Activated naive CD4-positive, alpha-beta T cell treated with anti-CD3 and anti-CD28 coated beads, Interleukin-2, amount 50 U/mL, for 16 hours (primary cell): Measurements from ENCODE around the gene LCP1.
"Not testable (repeated sequence)": the region's sequence is repeated elsewhere in the genome, so short reads cannot be mapped to it uniquely, and the experiment has no call there.

Experiments
- DNase-seq: peaks from one replicate; pipeline ENCODE4 v3.0.0-alpha.2; 2020

The LCP1 gene

DNA sequence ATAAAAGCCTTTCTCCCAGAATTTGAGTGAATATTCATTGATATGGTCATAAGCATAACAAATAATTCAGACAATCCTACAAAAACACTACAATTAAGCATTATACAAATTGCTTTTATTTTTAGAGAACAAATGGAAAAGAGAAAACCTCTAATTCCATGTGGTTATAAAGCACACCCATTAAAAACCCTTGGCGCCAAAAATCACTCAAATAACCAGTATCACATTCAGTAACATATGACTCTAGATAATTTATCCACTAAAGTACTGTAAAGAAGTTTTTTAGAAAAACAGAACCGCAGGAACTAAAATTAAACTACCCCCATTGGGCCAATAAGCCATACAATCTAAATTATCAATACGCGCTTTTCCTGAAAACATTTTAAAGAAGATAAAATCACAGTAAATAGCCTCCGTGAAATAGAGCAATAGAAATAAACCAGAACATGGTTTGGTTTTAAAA, 569 bp downstream of the LCP1 start:
- DNase-seq, result no peak

DNA sequence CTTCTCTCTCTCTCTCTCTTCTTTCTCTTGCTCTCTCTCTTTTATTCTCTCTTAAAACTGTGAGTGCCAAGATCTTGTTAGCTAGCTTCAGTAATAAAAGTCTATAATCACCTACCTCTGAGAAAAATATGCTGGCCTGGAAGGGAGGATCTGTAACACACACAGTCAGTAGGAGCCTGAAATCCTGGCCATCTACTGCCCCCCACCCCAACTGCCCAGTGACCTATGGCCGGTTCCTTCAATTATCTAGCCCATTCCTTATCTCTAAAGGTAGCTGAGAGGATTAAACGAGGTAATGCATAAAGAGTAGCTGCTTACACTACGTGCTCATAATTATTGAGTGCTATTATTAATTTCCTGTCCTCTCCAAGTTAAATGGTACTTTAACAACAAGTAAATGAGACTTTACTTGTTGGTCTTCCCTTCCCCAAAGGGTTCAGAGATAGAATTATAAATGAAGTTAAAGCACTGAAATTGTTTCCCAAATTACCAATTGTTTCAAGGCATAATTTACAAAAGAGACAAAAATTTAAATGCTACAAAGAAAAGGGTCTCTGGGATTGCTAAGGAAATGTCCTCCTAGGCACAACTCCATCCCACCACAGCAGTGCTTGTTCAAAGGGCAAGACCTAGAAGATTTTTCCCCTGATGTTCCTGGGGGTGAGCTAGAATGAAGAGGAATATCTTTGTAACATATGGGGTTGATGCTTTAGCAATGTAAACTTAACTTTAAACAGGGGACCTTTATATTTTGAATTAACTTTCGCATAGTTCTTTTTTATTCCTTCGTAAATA, 1.8 kb downstream of the LCP1 start:
- DNase-seq, result no peak

DNA sequence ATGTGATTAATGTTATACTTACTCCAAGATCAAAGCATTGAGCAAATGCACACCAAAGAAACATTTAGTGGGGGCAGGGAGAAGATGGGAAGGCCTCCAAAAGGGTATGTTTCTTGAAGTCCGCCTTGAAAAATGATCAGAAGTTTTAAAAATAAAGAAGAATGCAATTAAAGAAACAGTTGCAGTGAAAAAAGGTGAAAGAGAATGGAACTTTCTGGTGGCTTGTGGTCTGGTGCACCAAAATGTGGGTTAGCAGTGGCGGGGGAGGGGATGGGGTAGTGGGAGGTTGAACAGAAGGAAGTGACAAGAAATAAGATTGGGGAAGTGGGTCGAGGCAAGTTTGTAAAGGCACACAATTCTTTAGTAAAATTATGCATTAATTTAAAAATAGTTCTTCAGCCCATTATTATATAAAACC, 2.5 kb downstream of the LCP1 start:
- peak; percentile 75 for DNase-seq

DNA sequence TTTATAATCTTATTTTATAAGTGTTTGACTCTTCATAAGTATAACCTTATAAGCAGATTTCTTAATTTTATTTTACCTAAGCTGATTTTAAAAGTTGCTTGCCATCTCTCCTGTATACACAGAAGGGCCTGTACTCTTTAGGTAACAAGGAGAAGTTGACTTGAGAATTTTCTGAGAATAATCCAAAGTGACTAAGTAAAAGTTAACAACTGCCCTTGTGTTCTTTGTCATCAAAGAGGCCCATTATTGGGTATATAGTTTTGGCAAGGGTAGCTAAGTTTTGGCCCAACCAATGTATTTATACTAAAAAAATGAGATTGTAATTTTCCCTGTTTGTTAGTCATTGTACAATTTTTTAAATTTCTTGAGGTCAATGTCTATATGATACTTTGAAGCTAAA, 3.2 kb downstream of the LCP1 start:
- DNase-seq, result no peak

DNA sequence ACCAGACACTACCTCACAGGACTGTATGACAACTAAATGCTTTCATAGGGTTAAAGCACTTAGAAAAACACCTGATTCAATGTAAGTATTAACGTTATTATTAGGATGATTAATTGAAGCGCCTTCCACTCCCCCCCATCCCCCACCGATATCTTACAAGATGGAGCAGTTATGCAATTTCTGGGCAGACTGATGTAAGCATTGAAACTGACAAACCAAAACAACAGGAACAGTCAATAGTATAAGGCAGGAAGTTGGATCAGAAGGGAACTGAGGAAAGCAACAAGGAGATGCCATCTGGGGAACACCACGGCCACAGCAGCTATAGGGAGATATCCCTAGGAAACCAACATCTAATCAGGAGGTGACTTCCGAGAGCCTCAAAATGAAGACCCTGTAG, 3.8 kb downstream of the LCP1 start:
- no peak for DNase-seq

DNA sequence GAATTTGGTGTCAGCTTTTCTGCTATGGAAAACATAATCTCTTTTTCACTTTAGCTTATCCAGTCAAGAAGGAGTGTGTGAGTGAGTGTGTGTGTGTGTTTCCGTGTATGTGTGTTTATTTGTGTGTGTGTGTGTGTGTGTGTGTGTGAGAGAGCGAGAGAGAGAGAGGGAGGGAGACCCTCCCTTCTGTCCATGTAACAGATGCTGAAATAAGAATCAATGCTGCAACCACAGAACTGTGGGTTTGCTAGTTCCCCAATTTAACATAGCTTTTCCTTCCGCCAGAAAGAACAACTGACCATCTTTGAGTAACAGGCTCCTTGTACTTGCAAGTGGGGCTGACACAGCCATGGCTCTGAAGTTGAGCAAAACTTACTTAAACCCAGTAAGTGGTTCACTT, 5.2 kb downstream of the LCP1 start:
- DNase-seq, result no peak

DNA sequence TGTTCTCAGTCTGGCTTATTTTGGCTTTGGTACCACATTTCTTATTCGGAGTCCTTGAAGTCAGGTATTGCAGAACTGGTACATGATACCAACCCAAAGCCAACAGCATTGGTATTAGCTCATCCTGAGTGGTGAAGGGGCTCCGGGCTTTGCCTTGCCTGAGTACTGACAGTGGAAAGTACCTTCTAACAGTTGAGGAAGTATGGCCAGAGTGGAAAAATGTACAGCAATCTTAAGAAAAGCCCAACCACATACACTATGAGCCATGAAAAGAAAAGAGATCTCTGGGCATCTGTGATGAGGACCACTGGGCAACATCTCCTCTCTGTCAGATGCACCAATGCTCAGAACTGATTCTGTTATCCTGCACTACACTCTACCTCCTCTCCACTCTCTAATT, 8.3 kb downstream of the LCP1 start:
- no peak for DNase-seq

DNA sequence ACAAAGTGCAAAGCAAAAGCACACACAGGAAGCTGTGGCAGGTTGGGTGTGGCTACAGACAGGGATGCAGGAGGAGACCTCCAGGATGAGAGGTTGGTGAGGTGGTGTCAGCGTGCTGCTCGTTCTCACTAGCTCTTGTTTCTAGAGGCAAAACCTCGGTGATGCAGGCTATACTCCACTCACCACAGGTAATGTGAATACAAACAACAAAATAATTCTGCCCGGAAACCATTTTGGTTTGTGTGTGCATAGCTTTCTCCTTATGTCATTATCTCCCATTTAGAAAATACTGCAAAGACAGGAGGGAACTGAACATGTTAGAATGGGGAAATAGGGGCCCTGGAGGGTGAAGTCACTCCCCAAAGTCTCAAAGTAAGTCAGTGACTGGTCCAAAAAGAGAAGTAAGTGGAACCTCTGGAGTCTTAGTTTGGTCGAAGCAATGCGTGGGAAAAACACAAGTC, 9.4 kb downstream of the LCP1 start:
- no peak for DNase-seq

DNA sequence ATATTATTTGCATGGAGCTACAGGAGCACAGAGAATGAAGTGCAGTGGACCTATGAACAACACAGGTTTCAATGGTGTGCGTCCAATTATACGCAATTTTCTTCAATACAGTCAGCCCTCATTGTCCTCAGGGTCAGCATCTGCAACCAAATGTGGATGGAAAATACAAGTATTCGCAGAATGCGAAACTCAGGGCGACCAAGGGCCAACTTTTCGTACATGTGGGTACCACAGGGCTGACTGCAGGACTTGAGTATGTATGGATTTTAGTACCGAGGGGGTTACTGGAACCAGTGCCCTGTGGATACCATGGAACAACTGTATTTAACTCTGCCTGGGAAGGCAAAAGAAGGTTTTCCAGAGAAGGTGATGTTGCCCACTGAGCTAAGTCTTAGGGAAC, 10.2 kb downstream of the LCP1 start:
- DNase-seq, result no peak

DNA sequence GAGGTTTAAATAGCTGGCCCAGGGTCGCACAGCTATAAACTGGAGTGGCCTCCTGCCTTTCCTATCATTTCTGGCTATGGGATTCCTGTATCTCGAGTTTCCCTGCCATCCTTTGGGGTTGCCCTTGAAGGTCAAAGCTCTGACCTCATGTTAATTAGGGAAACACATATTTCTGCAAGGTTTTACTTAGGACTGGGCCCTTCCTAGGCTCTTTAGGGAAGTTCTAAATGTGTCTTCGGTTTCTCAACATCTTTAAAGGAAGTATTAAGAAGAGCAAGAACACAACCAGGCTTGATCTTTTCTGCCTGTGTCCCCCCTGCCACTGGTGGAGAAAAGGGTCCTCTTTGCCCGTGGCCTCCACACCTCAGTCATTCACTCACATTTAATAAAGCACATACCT, 10.8 kb downstream of the LCP1 start:
- DNase-seq, result no peak

DNA sequence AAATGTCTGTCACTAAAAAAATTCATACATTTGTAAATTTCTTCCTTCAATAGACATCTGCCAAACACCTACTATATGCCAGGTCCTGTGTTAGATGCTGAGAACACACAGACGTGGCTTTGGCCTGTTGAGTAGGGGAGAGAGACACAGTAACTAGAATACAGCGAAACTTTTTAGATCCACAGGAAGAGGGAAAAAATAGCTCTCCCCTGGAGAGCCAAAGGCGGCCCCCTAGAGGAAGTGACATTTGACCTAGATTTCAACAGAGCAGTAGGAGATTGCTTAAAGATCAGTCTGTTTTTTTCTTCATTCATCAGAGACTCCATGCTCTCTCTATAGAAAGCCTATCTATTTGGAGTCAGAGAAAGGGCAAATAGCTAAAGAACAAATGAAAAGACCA, 11.3 kb downstream of the LCP1 start:
- no peak for DNase-seq

DNA sequence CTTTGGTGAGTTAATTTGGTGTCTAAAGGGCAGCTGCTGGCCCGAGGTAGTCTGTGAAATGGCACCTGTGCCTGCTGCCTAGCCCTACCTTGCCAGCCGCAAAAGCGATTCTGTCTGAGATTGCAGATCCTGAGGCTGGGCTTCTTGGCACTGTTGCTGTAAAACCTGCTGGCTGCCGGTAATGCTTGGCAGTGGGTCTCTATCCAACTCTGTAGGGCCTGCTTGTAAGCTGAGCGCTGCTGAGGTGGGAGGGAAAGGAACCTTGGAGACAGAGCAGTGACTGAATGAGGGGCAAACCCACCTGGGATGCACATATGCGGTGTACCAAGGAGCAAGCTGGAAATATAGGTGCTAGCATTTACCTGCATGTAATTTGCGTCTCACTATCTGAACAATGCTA, 11.7 kb downstream of the LCP1 start:
- no peak for DNase-seq

DNA sequence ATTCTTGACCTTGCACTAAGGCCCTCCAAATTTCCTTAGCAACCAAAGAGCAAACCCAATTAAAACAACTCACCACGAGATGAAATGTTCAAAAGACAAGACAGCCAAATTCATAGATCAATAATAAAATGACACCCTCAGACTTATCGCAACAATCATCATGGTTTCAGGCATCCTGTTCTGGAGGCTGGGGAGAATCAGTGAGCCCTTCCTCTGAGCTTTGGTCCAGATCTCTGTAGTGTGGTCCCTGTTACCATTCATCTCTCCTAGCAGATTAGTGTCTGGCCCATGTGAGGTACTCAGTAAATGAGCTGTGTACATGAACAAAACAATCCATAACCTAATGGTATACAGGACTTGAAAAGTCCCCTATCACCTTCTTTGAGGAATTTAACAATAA, 12.2 kb downstream of the LCP1 start:
- no peak for DNase-seq

DNA sequence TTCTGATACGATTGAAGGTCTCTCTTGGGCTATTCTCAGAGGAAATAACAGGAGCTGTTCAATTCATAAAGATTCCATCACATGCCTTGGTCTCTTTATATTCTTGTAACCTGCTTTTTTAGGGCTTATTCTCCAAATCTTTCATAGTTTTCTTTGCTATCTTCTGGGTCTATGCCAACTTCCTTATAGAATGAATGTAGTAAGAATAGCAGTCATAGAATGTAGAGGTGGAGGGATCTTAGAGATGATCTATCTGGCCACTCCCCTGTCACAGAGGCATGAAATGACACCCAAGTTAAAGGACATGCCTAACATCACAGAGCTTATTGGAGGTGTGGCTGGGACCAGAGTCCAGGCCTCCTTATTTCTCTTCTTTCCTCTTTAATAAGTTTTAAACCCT, 13.2 kb downstream of the LCP1 start:
- DNase-seq, result no peak

DNA sequence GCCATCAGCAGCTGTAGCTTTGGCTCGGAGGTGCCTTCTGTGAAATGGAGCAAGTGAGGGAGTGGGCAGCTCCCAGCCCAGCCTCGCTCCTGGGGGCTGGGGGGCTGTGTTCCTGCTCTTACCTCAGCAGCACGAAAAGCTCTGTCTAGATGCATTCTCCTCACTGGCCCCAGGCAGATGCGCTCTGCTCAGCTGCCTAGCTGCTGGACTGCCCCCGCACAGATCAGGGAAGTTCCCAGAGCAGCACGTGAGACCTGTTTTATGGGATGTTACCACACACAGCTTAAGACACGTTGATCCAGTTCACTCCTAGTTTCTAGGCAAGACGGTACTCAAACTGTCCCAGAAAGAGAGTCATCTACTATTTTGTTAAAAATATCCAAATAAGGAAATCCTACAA, 13.6 kb downstream of the LCP1 start:
- DNase-seq, result peak; percentile 54

DNA sequence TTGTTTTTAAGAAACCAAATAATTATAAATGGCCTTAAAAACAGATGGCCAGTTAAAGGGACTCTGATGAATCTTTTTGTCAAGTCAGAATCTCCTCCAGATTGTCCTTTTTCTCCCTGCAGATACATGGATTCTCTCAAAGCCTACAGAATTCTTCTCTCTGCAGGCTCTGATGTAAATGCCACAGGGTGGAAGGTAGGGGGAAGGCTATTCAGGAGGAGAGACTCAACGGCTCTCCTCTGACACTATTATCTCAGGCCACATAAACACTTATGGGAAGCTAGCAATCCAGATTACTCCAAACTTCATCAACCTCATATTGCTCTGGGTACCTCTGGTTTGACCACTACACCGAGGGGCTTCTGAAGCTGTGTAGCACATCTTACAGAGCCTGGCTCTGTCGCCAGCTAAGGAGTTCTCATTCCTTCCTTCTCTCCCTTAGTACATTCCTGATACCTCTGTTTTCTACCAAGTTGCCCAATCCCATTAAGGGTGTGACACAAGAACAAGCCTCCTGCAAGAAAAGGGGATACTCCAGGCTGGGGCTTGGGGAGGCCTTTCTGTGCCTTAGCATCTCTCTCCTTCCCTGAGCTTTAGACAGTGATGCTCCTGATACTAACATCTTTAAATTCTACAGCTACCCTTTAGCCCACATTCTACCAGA, 14.9 kb downstream of the LCP1 start:
- no peak for DNase-seq

DNA sequence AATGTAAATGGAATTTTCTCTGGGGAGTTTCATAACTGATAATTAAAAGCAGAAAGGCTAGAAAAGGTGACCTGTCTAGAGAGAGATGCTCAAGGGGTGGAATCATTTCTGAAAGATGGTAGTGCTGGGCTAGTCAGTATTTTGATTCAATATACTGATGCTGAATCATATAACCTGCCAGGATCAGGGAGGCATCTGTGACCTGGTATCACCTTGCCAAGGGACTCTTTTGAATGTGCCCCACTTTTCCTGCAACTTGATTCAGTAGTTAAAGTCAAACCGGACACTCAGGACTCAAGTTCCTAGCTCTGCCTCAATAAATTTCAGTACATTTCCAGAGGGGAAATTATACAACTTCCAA, 15.8 kb downstream of the LCP1 start:
- DNase-seq, result no peak

DNA sequence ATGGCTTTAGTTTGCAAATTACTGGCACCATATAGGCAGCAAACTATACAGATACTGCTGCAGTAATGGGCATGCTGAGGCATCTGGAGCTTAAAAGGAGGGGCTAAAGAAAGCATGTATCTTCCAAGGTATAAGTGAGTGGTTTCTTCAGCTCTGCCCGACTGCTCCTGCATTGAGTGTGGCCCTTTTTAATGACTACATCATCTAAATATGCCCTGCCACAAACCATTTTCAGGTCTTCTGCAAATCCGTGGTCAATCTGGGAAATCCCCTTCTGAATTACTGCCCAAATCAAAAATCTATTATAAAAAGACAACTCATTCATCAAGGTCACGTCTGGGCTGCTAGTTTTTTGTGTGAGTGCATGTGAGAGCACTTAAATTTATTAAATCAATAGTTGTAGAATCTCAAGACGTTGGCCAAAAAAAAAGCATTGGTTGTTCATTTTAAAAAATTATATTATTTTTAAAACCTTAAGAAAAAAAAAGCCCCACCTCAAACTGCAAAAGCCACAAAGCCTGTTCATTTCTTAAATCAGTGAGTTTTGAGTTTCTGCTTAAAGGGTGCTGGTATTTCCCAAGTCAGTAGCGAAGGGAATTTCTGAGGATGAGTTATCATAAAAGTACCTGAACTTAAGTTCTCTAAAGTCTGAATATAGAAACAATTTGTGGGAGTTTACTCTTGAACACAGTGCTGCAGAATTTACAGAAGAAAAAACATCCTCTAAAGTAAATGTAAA, 16.3 kb downstream of the LCP1 start:
- DNase-seq, result peak; percentile 25

DNA sequence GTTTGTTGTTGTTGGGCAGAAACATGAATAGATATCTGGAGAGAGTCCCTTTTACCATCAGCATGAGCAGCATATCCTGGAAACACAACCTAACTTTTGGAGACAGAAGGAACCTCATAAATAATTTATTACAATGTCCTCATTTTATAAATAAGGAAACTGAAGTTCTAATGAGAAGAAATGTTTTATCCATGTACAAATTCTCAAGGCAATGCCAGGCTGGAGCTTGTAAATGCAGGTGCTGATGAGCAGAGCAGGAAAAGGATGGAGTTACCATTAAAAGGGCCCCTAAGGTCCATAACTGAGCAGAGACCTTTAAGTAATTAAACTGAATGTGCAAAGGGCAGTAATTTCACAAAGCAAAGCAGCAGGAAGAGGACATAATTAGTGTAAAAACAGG, 17.3 kb downstream of the LCP1 start:
- no peak for DNase-seq

DNA sequence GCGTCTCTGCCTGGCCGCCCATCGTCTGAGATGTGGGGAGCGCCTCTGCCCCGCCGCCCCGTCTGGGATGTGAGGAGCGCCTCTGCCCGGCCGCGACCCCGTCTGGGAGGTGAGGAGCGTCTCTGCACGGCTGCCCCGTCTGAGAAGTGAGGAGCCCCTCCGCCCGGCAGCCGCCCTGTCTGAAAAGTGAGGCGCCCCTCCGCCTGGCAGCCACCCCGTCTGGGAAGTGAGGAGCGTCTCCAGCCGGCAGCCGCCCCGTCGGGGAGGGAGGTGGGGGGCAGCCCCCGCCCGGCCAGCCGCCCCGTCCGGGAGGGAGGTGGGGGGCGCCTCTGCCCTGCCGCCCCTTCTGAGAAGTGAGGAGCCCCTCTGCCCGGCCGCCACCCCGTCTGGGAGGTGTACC, 19.2 kb downstream of the LCP1 start:
- not testable (repeated sequence) for DNase-seq

DNA sequence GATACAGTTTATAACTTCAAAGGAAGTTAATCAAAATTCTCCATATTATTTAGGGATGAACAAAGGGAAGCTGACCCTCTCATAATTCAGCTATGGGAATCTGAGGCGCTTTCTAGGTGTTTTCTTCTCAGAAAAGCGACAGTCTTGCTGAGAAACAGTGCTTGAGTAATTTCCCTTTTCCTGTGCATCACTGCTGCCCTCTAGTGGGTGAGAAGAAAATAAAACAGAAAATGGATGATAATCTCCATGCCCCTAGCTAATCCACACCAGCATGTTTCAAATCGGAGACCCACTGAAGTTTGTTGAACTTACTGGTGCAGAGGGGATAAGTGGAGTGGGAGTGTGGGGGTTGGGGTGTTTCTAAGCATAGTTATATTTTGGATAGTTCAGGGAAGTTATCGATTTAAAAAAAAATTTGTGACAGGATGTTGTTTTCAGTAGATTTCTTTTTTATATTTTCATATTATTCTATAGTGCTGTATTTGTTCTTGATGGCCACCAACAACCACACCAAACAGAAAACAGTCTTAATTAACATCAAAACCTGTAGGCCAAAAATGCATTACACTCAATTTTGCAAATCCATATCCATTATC, 21.4 kb downstream of the LCP1 start:
- DNase-seq, result no peak

DNA sequence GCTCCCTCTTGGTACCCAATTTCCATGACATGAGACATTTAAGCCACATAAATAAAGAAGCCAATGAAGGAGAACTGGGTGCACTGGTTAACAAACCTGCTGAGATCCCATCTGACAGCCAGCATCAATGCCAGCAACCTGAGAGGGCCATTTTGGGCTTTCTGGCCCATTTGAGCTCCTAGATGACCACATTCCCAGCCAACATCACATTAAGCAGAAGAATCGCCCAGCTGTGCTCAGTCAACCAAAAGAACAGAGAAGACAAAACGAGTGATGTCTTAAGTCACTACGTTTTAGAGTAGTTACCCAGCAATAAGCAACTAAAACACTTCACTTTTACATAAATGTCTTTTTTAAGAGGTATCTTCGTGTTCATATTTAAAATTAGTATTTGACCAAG, 21.9 kb downstream of the LCP1 start:
- DNase-seq, result no peak

DNA sequence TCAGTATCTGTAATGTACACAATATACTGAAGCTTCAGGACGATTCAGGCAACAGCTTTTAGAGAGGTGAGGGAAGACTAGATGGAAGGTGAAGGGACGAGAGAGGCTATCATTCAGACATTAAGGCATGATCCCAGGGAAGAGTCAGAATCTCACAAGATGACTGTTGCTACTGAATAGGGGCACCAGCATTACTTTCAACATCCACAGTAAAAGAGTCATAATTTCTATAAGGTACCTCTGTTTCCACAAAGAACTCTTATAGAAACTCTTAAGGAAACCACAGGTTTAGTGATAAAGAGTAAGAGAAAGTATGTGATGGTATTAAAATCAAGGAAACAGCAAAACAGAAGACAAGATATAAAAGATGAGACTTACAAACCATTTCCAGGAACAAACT, 23.0 kb downstream of the LCP1 start:
- no peak for DNase-seq

DNA sequence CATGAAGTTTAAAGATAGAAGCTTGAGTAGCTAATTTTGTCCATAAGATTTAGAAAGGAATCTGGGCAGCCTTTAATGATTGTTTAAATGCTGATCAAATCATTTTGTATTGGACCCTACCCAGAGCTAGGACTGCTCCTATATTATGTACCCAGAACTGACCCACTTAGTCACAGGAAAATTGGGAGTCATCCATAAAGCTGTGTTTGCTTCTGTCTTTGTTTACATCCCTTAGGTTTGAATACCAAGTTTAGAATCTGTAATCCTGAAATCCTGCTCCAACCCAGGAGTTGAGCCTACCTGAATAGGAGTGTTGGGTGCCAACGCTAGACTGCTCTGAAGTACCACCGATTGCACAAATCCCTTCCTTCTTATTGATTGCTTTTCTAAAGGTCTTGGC, 23.8 kb downstream of the LCP1 start:
- DNase-seq, result no peak
